NCI-H226 (cell line): ENCODE data around the gene HIPK3.
"Not testable (repeated sequence)": the region's sequence is repeated elsewhere in the genome, so short reads cannot be mapped to it uniquely, and the experiment has no call there.

ENCODE experiments used
- DNase-seq: peaks from one replicate; pipeline ENCODE4 v3.0.0-alpha.2; 2015

Gene HIPK3

DNA sequence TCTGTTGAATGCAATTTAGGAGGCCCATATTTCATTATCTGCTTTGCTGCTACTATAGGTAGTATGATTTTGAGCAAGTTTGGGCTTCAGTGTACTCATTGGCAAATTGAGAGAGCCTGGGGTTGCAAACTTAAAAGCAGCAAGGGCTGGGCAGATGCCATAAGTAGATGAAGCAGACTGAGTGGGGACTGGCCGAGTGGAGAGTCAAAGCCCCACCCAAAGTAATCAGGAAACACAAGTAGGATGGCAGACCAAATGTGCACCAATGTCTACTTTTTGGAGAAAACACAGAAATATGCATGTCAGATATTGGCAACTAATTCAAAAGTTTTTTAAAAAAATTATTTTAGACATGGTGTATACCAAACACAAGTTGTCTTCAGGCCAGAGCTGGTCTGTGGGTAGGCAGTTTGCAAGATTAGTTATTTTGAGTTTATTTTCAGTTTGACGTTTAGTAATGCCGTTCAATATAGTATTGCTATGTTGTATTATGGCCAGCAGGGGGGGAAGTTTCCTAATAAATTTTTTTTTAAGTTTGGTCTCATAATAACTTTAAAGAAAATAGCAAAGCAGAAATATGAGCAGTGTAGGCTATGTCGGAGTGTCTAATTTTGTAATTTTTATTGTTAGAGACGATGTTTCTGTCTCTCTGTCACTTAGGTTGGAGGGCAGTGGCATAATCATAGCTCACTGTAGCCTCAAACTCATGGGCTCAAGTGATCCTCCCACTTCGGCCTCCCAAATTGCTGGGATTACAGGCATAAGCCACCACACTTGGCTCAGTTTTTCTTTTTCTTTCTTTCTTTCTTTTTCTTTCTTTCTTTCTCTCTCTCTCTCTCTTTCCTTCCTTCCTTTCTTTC is 105.1 kb downstream of the HIPK3 start:
- no peak for DNase-seq

DNA sequence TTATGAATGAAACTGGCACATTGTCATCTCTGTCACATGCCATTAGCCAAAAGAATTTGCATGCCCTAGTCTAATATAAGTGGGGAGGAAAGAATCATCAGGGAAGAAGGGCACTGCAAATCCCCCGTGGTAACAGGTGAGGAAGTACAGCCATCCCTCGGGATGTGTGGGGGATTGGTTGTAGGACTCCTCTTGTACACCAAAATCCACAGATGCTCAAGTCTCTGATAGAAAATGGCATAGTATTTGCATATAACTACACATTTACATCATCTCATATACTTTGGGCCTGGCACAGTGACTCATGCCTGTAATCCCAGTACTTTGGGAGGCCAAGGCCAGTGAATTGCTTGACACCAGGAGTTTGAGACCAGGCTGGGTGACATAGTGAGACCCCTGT is 109.7 kb downstream of the HIPK3 start:
- DNase-seq = no peak

DNA sequence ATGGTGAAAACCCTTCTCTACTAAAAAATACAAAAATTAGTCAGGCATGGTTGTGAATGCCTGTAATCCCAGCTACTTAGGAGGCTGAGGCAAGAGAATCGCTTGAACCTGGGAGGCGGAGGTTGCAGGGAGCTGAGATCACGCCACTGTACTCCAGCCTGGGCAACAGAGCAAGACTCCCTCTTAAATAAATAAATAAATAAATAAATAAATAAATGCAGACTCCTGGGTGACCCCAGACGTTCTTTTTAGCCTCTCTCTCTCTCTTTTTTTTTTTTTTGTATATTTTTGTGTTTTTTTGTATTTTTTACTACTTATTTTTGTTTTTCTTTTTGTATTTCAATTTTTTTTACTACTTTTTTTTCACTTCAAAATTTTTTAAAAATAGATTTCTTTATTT is 111.3 kb downstream of the HIPK3 start:
- DNase-seq = not testable (repeated sequence)

DNA sequence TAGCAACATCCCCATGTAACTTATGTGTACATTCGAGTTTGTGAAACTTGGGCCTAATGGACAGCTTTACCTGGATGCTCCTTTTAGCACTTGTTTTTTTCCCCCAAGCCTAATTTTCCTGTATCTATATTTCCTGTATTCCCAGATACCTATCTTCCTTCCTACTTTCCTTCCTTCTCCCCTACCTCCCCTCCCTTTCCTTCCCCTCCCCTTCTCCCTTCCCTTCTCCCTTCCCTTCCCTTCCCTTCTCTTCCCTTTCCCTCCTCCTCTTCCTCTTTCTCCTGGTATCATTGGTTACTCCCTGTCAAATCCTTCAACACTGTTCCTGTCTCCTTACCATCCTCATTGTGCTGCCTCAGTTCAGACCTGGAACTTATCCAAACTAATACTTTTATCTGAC is 111.8 kb downstream of the HIPK3 start:
- DNase-seq = no peak

DNA sequence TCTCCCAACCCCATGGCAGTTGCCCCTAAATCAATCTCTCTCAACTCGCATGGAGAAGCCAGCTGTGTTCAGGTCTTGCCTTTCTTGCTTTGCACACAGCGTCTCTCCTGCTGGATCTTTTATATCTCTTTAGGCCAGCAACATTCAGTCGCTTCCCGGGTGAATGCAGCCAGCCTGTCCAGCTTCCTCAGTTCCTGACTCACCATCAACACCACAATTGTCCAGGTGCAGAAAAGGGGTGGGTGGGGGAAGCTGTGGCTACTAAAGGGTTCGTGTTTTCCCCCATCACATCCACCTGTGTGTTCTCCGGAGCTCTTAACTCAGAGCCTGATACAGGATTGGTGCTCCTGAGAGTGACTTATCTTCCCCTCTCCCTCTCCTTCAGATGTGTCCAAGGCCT is 116.5 kb downstream of the HIPK3 start:
- DNase-seq = no peak

DNA sequence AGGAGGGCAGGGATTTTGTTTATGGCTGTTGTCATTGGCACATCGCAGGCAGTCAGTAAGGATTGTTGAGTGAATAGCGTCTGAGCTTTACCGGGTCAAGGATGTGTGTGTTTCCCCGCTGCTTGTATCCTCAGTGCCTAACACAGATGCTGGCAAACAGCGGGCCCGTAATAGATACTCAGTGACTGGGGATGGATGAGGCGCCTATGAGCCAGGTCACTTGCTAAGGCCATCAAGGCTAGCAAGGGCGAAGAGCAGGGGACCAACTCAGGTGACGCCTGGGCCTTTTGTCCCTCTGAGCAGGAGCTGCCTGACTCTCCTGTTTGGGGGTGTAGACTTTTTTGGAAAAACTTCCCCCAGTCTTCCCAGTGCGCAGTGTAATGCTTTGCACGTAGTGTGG is 118.1 kb downstream of the HIPK3 start:
- DNase-seq = no peak

DNA sequence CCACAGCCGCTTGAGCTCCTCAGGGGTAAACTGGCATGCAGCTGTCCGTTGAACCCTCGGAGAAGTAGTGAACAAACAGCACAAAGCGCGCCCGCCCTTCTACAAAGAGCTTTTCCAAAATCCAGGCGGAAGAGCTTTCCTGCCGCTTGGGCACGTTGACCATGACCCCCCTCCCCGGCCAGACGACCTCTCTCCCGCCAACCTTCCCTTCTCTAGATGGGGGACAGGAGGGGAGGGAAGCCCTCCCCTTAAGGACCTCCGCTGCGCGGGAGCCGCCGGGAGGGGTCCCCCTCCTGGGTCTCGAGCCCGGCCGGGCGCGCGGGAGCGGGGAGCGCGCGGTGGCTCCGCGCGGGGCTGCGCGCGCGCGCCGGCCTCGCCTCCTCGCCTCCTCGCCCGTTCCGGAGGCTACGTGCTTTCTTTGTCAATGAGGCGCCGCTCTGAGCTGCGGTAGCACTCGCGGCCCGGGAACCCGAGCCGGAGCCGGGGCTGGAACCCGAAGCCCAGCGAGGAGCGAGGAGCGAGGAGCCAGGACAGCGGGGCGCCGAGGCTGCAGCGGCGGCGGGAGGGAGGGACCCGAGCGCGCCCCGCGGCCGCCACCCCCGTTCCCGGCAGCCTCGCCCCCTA is 118.6 kb downstream of the HIPK3 start, which contains the start of gene KIAA1549L:
Gene KIAA1549L, plus strand, starts transcription at position 421 of the 624 bp plus-strand sequence.
- no peak for DNase-seq

DNA sequence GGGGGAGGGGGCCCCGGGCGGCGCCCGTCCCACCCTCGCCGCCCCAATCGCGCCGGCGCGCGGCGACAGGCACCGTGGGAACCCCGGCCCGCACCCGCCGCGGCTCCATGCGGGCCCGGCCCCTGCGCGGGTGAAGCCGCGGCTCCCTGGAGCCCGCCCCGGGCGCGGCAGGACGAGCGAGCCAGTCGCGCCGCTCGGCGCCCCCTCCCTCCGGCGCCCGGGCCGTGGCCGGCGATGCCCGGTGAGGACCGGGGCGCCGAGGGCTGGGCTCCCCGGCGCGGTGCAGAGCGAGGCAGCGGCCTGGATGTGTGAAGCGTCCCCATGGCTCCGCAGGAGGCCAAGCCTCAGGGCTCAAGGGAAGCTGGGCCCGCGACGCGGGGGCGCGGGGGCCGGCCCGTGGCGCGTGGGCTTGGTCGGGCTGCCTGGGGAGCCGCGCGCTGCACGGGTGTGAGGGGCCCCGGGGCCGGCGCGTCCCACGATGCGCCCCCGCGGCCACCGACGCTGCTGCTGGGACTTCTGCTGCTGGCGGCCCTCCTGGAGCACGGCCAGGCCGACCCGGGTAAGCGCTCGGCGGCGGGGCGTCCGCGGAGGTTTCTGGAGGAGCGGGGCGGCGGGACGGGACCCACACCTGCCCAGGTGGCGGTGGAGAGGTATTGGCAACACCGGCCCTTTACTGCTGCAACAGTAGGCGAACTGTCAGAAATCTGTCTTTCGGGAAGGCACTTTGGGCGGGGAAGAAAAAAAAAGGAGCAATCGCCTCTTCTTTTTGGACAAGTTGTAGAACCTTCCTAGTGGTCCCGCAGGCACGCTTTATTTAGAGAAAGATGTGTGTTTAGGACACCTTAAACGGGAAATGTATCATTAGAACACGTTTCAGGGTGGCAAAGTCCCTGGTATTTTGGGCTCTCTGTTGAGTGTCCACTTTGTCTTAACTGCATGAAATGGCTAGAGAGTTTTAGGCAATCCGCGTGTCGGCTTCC is 119.4 kb downstream of the HIPK3 start:
- no peak for DNase-seq

DNA sequence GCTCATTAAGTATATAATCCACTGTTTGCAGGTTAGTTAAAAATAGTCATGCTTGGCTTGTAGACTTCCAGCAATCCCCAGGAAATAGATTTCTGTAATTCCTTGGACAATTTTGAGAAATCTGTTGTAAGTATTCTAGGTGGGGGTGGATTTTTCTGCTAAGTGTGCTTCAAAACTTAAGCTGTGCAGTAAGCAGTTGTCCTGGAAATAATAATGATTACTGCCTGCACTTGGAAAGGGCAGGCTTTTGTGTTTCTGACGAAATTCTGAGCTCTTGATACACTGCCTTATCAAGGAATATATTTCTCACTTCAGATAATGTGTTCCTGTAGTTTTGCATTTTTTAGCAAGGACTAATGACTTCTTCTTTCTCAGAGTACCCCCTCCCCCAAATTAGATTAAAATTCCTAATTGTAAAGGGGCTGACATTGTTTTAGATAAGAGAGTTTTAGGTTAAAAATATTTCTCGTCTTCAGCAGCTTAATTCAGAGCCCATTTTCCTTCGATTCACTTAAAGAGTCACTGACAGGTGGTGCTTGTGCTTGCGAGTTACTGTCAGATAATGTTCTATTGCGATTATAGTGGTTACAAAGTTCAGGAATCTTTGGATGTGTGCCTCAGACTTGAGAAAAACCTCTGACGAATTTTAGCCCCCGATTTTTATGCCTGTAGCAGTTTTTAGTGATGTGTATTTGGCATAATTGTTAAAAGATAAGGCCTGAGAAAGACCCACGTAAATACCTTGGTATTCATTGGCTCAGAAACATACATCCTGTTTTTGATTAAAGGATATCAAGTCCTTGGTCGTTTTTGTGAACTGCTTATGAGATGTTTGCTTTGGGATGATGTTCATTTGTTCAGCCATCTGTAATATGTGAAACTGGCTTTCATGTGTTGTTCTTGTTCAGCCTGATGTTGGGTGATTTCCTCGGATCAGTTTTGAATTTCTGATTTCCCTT is 120.5 kb downstream of the HIPK3 start:
- no peak for DNase-seq

DNA sequence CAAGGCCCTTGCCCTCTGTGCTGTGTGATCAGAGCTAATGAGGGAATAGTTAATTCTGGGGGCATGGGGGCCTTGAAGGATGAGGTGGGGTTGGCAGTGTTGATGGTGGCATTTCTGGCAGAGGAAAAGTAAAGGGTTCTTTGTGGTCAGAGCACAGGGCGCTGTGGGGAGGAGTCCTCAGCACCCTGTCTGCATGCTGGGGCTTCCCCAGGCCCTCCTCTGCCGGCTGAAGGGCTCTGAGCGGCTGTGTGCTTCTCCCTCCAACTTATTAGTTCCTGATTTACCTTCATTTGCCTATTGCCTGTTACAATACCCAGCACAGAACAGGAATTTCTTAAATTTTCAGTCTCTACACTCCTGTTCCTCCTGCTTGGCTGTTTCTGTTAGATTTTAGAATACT is 122.8 kb downstream of the HIPK3 start:
- no peak for DNase-seq

DNA sequence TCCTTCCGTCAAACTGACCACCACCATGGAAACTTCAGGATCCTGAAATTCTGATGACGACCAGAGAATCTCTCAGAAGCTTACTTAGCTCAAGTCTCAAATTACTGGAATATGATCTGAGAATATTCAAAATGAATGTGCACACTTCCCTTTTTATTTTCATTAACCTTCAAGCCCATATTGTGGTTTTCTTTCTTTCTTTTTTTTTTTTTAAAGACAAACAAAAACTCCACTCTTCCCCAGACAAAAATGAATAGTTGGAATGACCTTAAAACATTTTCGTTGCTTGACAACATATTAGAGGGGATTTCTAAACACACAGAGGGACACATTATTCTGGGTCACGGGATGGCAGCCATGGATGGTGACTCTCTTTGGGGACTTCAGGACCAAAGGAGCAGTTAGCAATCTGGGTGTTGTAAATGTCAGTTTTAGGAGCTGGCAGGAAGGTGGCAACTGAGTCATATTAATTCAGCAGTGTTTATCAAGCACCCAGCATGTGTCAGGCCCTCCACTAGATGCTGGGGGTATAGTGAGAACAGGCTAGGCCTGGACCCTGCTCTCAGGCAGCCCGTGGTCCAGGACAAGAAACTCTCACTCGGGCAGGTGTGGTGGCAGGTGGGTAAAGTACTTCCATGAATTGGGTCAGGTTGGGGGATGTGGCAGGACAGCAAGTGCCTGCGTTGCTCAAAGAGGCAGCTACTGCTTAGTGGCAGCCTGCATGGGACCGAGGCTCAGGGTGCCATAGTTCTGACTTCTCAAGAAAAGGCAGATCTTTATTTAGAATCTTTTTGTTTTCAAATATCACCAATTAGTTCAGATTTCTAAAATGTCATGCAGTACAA is 126.1 kb downstream of the HIPK3 start:
- DNase-seq = no peak

DNA sequence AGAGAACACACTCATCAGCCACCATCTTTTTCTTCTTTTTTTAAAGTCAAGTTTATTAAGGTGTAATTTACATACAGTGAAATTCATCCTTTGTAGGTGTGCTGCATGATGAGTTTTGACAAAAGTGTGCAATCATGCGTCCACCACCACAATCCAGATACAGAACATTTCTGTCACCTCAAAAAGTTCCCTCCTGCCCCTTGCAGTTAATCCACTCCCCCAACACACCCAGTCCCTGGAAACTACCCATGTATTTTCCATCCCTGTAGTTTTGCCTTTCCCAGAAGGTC is 126.7 kb downstream of the HIPK3 start:
- no peak for DNase-seq

DNA sequence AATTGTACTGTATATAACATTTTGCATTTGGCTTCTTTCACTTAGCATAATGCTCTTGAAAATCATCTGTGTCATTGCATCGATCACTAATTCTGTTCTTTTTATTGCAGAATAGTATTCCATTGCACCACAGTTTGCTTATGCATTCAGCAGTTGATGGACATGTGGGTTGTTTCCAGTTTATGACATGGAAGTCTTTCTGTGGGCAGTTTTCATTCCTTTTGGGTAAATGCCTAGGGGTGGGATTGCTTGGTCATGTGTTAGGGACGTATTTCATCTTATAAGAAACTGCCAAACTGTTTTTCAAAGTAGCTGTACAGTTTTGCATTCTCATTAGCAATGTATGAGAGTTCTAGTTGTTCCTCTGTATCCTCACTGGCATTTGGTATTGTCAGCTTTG is 127.0 kb downstream of the HIPK3 start:
- no peak for DNase-seq

DNA sequence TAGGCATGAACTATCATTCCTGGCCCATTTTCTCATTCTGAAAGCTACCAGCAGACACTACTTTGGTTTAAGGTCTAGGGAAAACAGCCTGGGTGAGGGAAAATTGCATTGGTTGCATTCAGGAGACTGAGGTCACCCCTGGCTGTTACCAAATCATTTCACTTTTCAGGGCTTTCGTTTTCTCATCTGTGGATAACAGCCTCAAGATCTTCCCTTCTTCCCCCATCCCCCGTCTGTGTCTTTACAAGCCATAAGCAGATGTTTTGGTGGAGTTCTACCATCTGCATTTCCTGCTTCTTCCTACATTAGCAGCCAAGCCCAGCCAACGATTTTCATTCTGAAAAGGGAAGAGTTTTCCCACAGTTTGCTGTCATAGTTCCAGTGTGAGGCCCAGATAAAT is 130.4 kb downstream of the HIPK3 start:
- DNase-seq = no peak

DNA sequence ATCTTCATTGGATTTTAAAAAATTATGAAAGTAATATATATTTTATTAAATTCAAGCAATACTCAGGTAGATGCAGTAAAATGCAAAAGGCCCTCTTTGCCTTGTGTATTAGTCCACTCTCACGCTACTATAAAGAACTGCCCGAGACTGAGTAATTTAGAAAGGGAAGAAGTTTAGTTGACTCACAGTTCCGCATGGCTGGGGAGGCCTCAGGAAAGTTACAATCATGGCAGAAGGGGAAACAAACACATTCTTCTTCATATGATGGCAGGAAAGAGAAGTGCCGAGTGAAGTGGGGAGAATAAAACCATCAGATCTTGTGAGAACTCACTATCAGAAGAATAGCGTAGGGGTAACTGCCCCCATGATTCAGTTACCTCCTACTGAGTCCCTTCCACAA is 130.8 kb downstream of the HIPK3 start:
- DNase-seq = no peak

DNA sequence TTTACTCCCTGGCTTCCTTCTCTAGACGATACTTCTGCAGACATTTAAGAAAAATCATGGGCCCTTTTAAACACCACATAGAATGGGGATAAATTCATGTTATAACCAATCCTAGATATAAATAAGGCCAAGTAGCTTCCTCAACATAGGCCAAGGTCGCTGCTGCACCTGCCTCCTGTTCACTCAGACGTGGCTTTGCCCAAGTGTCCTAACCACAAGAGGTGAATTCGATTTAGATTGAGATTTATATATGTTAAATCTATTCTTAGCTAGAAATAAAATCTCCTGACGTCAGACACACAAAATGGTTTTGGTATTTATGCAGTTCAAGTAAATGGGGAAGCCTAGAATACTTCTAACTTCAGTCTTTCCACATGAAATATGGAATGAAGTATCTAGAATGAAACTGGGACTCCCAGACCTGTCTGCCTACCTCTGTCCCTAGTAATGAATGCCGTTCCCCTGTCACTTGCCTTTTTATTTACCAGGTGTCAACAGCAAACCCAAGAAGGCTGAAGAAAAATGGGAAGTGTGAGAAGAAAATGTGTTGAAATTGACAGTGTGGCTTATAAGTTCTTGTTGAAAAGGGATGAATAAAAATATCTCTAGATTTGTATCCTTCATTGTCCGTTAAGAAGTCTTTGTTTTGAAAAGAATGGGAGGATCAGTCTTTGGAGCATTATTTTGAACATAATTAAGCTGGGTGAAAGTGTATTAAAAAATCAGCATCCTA is 131.8 kb downstream of the HIPK3 start:
- no peak for DNase-seq

DNA sequence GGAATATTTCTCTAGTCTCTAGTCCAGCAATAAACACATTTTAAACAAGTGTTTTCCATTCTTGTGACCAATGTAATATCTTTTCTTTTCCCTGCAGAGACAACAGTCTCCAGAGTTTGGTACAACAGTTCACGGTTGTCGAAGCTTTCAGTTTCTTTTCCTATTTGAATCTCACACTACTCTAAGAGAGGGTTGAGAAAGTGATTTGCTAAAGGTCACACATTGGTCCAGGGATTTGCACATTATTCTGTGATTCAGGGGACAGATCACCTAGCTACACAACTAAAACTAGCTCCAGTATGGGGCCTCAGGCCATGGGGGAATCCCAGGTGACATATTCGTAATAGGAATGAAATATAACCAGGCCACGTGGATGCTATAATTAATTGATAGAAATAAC is 132.5 kb downstream of the HIPK3 start:
- no peak for DNase-seq

DNA sequence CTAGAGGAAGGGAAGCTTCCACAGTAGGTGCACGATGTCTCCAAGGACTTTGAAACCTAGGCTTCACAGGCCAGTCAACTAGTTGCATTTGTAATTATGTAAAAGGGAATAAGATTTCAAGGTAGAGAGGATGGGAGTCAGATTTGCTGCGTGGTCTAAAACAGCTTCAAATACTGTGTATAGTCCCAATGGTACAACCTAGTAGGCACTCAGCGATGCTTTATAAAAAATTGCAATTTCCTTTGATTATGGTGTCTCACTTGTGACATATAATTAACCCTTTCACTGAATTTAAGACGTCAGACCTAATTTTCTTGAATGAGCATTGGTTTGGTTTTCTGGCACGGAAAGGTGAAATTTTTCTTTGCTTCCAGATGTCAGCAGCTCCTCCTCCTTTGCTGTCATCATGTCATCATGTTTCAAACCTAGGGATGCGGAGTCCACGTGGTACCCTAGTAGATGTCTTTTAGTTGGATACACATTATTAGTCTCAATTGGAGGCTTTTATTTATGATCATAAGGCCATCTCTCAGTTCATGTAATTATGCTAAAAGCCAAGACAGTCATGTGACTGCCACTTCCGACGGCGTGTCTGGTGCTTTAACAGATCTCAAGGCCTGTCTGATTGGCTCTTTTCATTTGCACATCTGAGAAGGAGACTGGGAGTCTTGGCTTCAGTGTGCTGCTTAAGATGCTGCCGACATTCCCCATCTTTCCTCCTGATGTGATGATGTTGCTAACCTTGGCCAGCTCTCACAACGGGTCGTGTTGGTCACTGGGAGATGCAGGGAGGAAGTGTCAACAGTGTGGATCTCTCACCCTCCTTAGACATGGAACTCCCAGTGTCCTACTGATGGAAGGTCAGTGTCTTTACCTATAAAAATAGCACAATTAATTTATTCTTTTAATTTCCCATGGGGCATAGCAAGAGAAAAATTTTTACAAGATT is 134.0 kb downstream of the HIPK3 start:
- DNase-seq = no peak

DNA sequence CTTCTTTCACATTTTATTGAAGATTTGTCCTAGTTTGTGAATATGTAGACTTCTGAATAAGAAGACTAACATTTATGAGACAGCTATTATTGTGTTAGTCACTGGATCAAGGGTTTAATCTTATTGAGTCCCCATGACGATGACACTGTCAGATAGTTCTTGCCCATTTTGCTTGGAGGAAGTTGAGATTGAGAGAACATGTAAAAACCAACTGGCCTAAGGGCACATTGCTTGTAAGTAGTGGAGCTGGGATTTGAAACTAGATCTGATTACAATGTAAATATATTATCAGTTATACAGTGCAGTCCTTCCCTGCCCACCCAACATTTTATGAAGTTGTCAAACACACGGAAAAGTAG is 134.7 kb downstream of the HIPK3 start:
- DNase-seq = no peak
